GM18951 (cell line): Measurements from ENCODE around the gene POLR2B.
"Not testable (repeated sequence)": the region's sequence is repeated elsewhere in the genome, so short reads cannot be mapped to it uniquely, and the experiment has no call there.

Source experiments
- POLR2A ChIP-seq: IDR thresholded peaks from 4 replicates; pipeline ENCODE4 v1.6.1; 2011; ENCODE audit warnings: mild to moderate bottlenecking; ENCODE audit not compliant: insufficient read length, insufficient read depth; ENCODE audit errors: extremely low read depth
- in situ Hi-C: fragments of 300-500 bp; cut with MboI; formaldehyde crosslinking; loops from one replicate; pipeline ENCODE4 v1.12.0; 2022; ENCODE audit warnings: low sequenced_read_pairs, mixed read lengths, inconsistent platforms; ENCODE audit not compliant: unreplicated experiment

Gene POLR2B

DNA sequence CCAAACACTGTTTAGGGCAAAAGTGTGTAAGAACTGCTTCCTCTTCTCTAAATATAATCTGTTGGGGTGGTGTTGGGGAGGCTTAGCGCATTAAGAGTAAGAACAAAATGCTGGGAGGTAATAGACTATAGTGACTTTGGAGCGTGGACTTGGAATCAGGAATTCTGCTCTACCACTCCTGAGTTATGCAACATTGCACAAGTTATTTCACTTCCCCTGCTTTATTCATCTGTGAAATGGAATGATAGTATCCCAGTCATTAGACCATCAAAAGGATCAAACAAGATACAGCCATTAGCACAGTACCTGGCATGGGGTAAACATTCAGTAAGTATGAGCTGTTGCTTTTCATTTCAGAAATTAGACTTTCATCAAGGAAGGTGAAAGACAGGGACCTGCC, 72.8 kb downstream of the POLR2B start:
- TF ChIP-seq POLR2A, result no peak
- in situ Hi-C loops, result no loop called here

- in situ Hi-C loops, result no loop called here
- TF ChIP-seq POLR2A, result no peak
Observed at GRCh38 chr4:57053508-57053907, 74.8 kb downstream of the POLR2B start.

DNA sequence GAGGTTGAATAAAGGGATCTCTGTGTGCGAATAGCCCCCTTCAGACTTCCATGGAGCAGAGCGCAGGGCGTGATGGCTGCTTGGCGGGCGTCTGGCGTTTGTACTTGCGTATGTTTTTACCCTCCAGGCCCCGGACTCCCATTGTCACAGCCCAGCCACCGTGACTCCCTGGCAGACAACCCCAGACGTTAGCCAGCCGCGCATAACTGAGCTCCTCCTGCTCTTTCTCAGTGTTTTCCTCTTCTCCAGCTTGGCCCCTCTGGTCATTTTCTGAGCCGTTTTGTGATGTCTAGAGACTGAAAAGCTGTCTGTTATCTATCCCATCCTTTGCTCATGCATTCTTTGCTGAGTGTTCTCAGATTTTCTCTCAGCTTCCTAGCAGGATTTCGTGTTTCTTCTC, 77.2 kb downstream of the POLR2B start:
- in situ Hi-C loops, result no loop called here
- no peak for TF ChIP-seq POLR2A

DNA sequence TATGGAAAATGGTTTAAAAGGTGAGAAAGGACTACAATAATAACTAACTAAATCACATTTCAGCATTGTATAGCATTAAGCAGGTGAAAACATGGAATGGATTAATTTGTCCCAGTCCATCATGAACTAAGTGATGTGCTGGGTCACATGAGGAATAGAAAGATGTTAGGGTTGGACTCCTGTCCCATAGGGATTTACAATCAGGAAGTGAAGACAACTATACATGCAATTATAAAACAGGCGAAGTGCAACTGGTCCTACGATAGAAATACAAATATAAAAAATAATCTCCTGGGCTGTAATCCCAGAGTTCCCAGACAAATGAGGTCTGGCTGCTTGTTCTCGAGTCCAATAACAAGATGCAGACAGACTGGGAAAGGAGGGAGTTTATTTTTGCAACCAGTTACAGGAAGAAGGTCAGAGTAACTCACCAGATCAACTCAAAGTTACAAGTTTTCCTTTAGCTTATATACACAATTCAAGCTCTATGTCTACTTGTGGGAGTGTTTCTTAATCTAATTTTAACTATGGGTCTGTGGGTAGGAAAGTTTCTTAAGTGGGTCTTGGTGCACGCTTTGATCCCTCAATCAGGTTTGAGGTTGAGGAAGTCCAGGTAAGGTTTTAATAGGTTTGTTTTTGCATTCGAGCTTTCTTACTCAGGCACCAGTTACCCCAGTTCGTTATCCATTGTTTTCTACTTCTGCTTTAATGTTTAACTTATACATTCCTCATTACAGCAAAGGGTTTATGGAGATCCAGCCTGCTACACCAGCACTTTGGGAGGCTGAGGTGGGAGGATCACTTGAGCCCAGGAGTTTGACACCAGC, 81.4 kb downstream of the POLR2B start:
- in situ Hi-C loops, result no loop called here
- TF ChIP-seq POLR2A, result no peak

DNA sequence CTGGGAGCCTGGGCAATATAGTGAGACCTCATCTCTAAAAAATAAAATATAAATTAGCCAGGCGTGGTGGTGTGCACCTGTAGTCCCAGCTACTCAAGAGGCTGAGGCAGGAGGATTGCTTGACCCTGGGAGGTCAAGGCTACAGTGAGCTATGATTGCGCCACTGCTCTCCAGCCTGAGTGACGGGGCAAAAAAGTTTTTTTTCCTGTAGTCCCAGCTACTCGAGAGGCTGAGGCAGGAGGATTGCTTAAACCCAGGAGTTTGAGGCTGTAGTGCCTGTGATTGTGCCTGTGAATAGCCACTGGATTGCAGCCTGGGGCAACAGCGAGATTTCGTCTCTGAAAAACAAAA, 82.0 kb downstream of the POLR2B start:
- in situ Hi-C loops, result not testable (repeated sequence)

DNA sequence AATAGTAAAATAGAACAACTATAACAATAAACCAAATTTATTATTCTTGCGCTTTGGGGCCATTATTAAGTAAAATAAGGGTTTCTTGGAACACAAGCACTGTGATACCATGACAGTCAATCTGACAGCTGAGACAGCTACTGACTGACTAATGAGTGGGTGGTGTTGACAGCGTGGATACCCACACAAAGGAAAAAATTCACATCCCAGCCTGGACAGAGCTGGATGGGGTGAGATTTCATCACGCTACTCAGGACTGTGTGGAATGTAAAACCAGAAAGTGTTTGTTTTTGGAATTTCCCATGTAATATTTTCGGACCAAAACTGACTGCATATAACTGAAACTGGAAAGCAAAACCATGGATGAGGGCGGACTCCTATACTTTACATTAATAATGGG, 82.7 kb downstream of the POLR2B start:
- in situ Hi-C loops, result no loop called here
- no peak for TF ChIP-seq POLR2A

DNA sequence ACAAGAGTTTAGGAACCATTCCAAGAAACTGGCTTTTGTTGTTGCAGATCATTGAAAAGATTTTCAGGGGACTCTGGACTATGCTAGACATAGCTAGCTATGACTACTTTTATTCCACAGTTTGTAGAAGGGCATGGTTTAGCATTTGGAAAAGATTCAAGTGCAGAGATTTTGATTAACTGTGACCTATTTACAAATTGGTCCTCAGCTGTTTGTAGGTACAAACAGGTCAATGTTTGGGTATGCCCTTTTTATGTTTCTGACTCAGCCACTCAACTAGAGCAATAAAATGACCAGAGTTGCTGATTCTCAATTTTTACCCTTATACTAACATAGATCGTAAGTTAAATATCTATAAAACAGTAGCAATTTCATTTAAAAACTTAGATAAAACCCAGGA, 84.8 kb downstream of the POLR2B start:
- no peak for TF ChIP-seq POLR2A
- in situ Hi-C loops, result no loop called here

GRCh38 chr4:57064120-57064519, 85.4 kb downstream of the POLR2B start:
- no peak for TF ChIP-seq POLR2A
- in situ Hi-C loops, result no loop called here

DNA sequence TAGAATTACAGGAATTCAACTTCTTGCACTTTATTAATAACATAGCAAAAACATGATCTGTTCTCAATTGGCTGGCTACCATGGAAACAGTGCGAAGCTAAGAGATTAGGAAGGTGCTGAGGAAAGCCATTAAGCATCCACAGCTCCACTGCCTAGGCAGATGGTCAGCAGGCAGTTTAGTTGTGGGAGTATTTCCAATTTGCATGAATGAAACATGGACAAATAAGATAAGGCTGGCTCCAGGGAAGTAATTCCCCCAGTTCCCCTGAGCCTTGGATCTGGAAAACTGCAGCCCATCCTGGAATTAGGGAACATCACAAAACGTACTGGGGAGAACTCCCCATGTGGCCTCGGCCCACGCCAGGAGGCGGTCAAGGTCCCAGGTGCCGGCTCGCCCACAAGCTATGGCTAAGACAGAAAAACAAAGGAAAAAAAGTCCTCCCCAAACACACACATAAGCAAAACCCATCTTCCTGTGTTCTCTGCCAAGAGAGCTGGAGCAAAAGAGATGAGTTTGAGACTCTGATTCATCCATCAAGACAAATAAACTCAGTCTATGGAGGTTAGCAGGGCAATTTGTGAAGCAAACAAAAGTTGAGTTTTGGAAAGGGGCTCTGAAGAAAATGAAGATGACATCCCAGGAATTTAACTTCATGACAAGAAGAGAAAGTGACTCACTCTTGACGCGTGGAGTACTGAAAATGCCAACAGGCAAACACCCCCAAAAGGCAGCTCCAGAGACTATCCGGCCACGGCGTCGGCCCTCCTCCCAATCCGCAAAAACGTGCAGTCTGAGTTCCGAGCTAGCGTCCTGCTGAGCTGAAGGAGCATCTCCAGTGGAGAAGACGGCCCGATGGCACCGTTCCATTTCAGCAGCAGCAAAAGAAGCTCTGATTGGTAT, 86.4 kb downstream of the POLR2B start:
- TF ChIP-seq POLR2A, result no peak
- in situ Hi-C loops, result no loop called here

GRCh38 chr4:57065730-57066482, 87.2 kb downstream of the POLR2B start:
- in situ Hi-C loops, result no loop called here

DNA sequence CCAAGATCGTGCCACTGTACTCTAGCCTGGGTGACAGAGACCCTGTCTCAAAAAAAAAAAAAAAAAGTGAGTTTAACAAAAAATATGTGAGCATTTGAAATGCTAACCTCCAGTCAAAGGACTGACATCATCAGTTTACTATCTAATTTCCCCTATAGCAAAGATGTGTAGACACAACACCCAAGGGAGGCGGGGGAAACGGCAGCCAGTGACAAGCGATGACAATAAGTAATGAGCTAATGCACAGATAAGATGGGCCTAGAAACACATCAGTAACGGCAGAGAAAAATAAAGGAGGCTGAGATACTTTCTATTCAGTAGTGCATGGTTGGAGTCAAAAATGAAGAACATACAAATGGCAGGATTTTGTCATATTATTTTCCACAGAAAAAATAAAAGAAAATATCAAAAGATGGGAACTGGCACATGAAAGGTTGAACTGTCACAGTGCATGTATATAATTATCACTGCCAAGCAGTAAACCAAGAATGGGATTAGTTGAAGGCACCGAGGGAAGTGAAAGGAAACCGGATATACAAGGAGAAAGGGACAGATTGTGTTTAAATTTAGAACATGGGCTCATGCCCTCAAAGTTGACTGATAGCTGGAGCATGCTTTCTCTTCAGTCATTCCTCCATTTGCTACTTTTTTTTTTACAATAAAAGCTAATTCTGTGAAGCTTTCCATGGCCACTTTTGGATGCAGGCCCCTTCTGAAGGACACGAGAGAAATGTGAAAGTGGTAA, 89.7 kb downstream of the POLR2B start:
- TF ChIP-seq POLR2A, result no peak
- in situ Hi-C loops, result no loop called here

More at GRCh38 chr4:57065730-57066482, 87.2 kb downstream of the POLR2B start:
- TF ChIP-seq POLR2A, result no peak

DNA sequence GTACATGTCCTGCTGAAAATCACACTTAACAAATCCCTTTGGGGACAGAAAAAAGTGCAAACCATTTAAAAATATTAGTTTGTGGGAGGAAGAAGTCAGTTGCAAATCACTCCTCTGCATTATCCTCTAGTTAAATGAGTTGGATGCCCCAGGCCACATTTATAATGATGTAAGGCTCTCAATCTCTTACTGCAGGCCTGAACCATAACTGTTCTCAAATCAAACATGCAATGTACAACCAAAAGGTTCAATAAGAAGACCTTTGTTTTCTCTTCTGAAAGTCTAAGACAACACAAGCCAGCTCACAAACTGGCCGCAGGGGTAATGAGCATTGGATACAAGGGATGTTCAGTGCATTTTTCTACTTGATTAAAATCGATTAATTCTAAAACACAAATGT, 91.8 kb downstream of the POLR2B start:
- TF ChIP-seq POLR2A, result no peak
- in situ Hi-C loops, result no loop called here

- no peak for TF ChIP-seq POLR2A
- in situ Hi-C loops, result no loop called here
Observed at GRCh38 chr4:57071326-57071725, 92.6 kb downstream of the POLR2B start.

- in situ Hi-C loops, result no loop called here
- no peak for TF ChIP-seq POLR2A
Observed at GRCh38 chr4:57073559-57073958, 94.9 kb downstream of the POLR2B start.
